CD14-positive monocyte (primary cell): ENCODE data around the gene GRK6. TPM values are rescaled to one million over a fixed set of nuclear protein-coding genes. Genes with fewer than 3 reads are reported as not detected.

Experiments
- DNase-seq, 3 donors: peaks; one replicate each; pipeline ENCODE4 v3.0.0-alpha.2; 2011 to 2022
- H2AFZ ChIP-seq: 2 replicates; pipeline ENCODE4 v1.6.0; 2012; ENCODE audit warnings: mild to moderate bottlenecking, low read depth, low read length, inconsistent platforms; ENCODE audit not compliant: insufficient read depth, poor library complexity, severe bottlenecking
- H3K27ac ChIP-seq, 2 donors: 1 replicate in 1 of 2; 2 replicates in 1 of 2; pipeline ENCODE4 v1.5.1; 2012 to 2013; ENCODE audit warnings: low read length in 2 of 2, control low read depth in 1 of 2, inconsistent platforms in 1 of 2, low read depth in 1 of 2, mild to moderate bottlenecking in 1 of 2
- H3K27me3 ChIP-seq, 2 donors: one replicate each; pipeline versions ENCODE4 v1.6.0 to v1.6.1; 2011 to 2013; ENCODE audit warnings: low read length in 2 of 2; ENCODE audit not compliant: control insufficient read depth in 2 of 2, insufficient read depth in 2 of 2
- H3K36me3 ChIP-seq, 2 donors: replicated peaks in 1 of 2; 1 replicate in 1 of 2; 2 replicates in 1 of 2; pipeline versions ENCODE4 v1.5.1 to v1.6.1; 2012 to 2013; ENCODE audit warnings: low read length in 2 of 2, control low read depth in 1 of 2, inconsistent platforms in 1 of 2, mild to moderate bottlenecking in 1 of 2; ENCODE audit not compliant: insufficient read depth in 2 of 2, control insufficient read depth in 1 of 2
- H3K4me1 ChIP-seq, 2 donors: 1 replicate in 1 of 2; 2 replicates in 1 of 2; pipeline versions ENCODE4 v1.5.1 to v1.6.1; 2012 to 2013; ENCODE audit warnings: low read length in 2 of 2, control low read depth in 1 of 2, inconsistent platforms in 1 of 2, mild to moderate bottlenecking in 1 of 2, moderate library complexity in 1 of 2; ENCODE audit not compliant: insufficient read depth in 2 of 2, control insufficient read depth in 1 of 2
- H3K4me2 ChIP-seq: replicated peaks from 2 replicates; pipeline ENCODE3; 2012; ENCODE audit warnings: low read length, moderate library complexity, mild to moderate bottlenecking; ENCODE audit not compliant: poor library complexity, severe bottlenecking; ENCODE audit errors: extremely low read depth
- H3K4me3 ChIP-seq, 3 experiments: fragments of 200-600 bp in 1 of 3; sonication (generic) in 1 of 3; replicated peaks in 1 of 3; 1 replicate in 2 of 3; 2 replicates in 1 of 3; pipeline ENCODE4 v1.5.1; 2011 to 2013; ENCODE audit warnings: low read length in 3 of 3, mild to moderate bottlenecking in 3 of 3, control low read depth in 2 of 3, low read depth in 2 of 3, inconsistent platforms in 1 of 3, moderate library complexity in 1 of 3
- H3K79me2 ChIP-seq: 2 replicates; pipeline ENCODE4 v1.6.0; 2012; ENCODE audit warnings: mild to moderate bottlenecking, control low read depth, inconsistent platforms, low read length, moderate library complexity; ENCODE audit not compliant: insufficient read depth
- H3K9ac ChIP-seq: 2 replicates; pipeline ENCODE4 v1.6.0; 2017; ENCODE audit warnings: low read length, mild to moderate bottlenecking; ENCODE audit not compliant: insufficient read depth, poor library complexity, severe bottlenecking
- H3K9me3 ChIP-seq, 2 donors: replicated peaks in 1 of 2; 1 replicate in 1 of 2; 2 replicates in 1 of 2; pipeline versions ENCODE4 v1.5.1 to v1.6.1; 2012 to 2013; ENCODE audit warnings: low read length in 2 of 2, control low read depth in 1 of 2; ENCODE audit not compliant: control insufficient read depth in 1 of 2, insufficient read depth in 1 of 2
- H4K20me1 ChIP-seq: 2 replicates; pipeline ENCODE4 v1.6.0; 2012; ENCODE audit warnings: mild to moderate bottlenecking, low read length, control low read depth, moderate library complexity; ENCODE audit not compliant: insufficient read depth
- H3K27ac Mint-ChIP-seq, 7 donors: one replicate each; pipeline ENCODE4 v1.8.0; 2020; ENCODE audit warnings: mild to moderate bottlenecking in 7 of 7, mixed read lengths in 7 of 7, moderate library complexity in 6 of 7, inconsistent platforms in 2 of 7
- H3K27me3 Mint-ChIP-seq, 3 donors: one replicate each; pipeline ENCODE4 v1.8.0; 2021 to 2022; ENCODE audit warnings: low read depth in 3 of 3, mild to moderate bottlenecking in 3 of 3, mixed read lengths in 3 of 3, moderate library complexity in 3 of 3, inconsistent platforms in 1 of 3
- H3K36me3 Mint-ChIP-seq, 2 donors: one replicate each; pipeline ENCODE4 v1.8.0; 2020; ENCODE audit warnings: mixed read lengths in 2 of 2, inconsistent platforms in 1 of 2, mild to moderate bottlenecking in 1 of 2
- H3K4me1 Mint-ChIP-seq: one replicate; pipeline ENCODE4 v1.8.0; 2020; ENCODE audit warnings: mild to moderate bottlenecking, mixed read lengths
- H3K4me3 Mint-ChIP-seq, 2 donors: one replicate each; pipeline ENCODE4 v1.8.0; 2020; ENCODE audit warnings: mild to moderate bottlenecking in 2 of 2, mixed read lengths in 2 of 2, moderate library complexity in 1 of 2
- H3K9me3 Mint-ChIP-seq, 7 donors: one replicate each; pipeline ENCODE4 v1.8.0; 2020 to 2022; ENCODE audit warnings: mixed read lengths in 7 of 7, mild to moderate bottlenecking in 6 of 7, moderate library complexity in 6 of 7, inconsistent platforms in 2 of 7
- WGBS: methylation state at CpG from one replicate; pipeline ENCODE4 v1.1.5; 2013; ENCODE audit warnings: missing lambda C conversion rate; ENCODE audit not compliant: insufficient coverage; 5-methylcytosine and 5-hydroxymethylcytosine counted together
- intact Hi-C, 2 donors: fragments of 100-400 bp; cut with micrococcal nuclease; formaldehyde crosslinking; loops; one replicate each; pipeline versions ENCODE4 v1.15.0 to v1.15.1; 2023
- polyA plus RNA-seq, 3 donors: library from polyadenylated mRNA; depleted of rRNA in 1 of 3; unstranded in 2 of 3; stranded (reverse) in 1 of 3; fragments of 300-500 nt in 2 of 3; fragments of >200 nt in 1 of 3; fragmentation: Illumina TruSeq in 2 of 3; gene quantifications; 1 replicate in 2 of 3; 2 replicates in 1 of 3; pipeline ENCODE4 v1.2.3, GENCODE V29; 2012 to 2021
- TF ChIP-seq, protein P1 (sequence below): fragments of 200-600 bp; IDR thresholded peaks from one replicate; pipeline ENCODE4 v1.8.0; 2022; ENCODE audit warnings: antibody characterized with exemption, mild to moderate bottlenecking

The GRK6 gene
- polyA plus RNA-seq, 3 donors = 41.6 to 101 (median 63.4) TPM

- no peak overlapping the region for H3K27ac Mint-ChIP-seq
- H3K36me3 Mint-ChIP-seq = peaks cover 9 to 15% of the 10 kb centered on the region in 2 donors
- no peak overlapping the region for H2AFZ ChIP-seq
Measured at GRCh38 chr5:177476531-177477233, 50.2 kb downstream of the GRK6 start.

DNA sequence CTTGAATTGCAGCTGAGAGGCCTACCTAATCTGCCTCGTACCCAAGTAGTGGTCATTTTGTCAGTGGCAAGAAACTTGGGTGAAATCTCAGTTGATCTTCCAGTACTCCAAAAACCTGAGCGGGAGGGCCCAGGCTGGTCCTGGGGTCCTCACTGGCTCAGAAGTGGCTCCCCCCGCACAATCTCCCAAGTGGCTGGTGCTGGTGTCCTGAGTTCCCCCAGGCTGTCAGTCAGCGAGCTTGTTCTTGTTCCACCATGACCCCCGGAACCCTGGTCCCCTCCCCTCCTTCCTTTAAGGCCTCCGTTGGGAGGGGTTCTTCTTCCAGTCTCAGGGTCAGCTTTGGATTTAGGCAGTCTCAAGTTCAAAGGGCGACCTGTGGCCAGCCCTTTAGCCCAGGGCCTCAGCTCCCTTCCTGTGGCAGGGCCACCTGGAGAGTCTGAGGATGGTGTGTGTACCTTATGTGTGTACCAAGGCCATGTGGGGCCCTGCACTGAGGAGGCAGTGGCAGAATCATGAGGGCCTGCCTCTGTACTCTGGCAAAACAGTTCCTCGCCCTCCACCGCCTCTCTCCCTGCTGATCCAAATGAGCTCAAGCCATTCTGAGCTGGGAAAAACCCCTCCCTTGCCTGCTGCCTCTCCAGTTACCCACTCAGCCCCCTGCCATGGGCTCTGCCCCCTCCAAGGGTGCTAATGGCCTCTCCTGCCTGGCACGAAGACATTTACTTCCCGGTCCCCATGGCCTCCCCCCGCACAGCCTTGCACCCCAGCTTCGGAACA, 51.4 kb downstream of the GRK6 start:
- intact Hi-C loops = no loop called here
- peaks cover 60% of the 10 kb centered on the region for H3K4me1 Mint-ChIP-seq
- peak overlapping the region in 1 of 2 donors; percentile 79 for H3K4me3 Mint-ChIP-seq
- TF ChIP-seq, protein P1, sequence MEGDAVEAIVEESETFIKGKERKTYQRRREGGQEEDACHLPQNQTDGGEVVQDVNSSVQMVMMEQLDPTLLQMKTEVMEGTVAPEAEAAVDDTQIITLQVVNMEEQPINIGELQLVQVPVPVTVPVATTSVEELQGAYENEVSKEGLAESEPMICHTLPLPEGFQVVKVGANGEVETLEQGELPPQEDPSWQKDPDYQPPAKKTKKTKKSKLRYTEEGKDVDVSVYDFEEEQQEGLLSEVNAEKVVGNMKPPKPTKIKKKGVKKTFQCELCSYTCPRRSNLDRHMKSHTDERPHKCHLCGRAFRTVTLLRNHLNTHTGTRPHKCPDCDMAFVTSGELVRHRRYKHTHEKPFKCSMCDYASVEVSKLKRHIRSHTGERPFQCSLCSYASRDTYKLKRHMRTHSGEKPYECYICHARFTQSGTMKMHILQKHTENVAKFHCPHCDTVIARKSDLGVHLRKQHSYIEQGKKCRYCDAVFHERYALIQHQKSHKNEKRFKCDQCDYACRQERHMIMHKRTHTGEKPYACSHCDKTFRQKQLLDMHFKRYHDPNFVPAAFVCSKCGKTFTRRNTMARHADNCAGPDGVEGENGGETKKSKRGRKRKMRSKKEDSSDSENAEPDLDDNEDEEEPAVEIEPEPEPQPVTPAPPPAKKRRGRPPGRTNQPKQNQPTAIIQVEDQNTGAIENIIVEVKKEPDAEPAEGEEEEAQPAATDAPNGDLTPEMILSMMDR = no peak
- H3K9me3 Mint-ChIP-seq = peaks cover 0 to 12% (median 4%) of the 10 kb centered on the region in 7 donors
- Histone ChIP-seq H3K4me2 (no peak overlapping the region), H3K4me1 (peaks cover 48 to 57% of the 10 kb centered on the region in 2 donors), H3K4me3 (no peak overlapping the region), H3K9me3 (no peaks in the 10 kb centered on the region), H3K79me2 (no peaks in the 10 kb centered on the region), H3K27me3 (peaks cover 6 to 23% of the 10 kb centered on the region in 2 donors), H3K36me3 (peaks cover 3 to 7% of the 10 kb centered on the region in 2 donors), H3K9ac (no peak overlapping the region), H3K27ac (no peak overlapping the region), H2AFZ (no peak overlapping the region), H4K20me1 (peaks cover 18% of the 10 kb centered on the region)
- DNase-seq = no peak
- 87% methylated on average over 8 of the region's 13 CpGs for WGBS
- H3K27me3 Mint-ChIP-seq = peaks cover 29 to 47% (median 36%) of the 10 kb centered on the region in 3 donors
- peaks cover 20 to 25% of the 10 kb centered on the region in 2 donors for H3K36me3 Mint-ChIP-seq
- H3K27ac Mint-ChIP-seq = peak overlapping the region in 3 of 7 donors; percentile 7 to 92 (median 70)

More at GRCh38 chr5:177476531-177477233, 50.2 kb downstream of the GRK6 start:
- H4K20me1 ChIP-seq = peaks cover 29% of the 10 kb centered on the region
- H3K4me2 ChIP-seq = no peak overlapping the region
- peaks cover 0 to 10% of the 10 kb centered on the region in 2 donors for H3K9me3 ChIP-seq
- peaks cover 16 to 33% of the 10 kb centered on the region in 2 donors for H3K27me3 ChIP-seq
- peaks cover 1 to 3% of the 10 kb centered on the region in 2 donors for H3K36me3 ChIP-seq
- no peak for DNase-seq
- no peak overlapping the region for H3K4me3 ChIP-seq
- Mint-ChIP-seq H3K9me3 (peaks cover 0 to 17% (median 4%) of the 10 kb centered on the region in 7 donors), H3K27me3 (peaks cover 38 to 50% (median 46%) of the 10 kb centered on the region in 3 donors), H3K4me1 (peaks cover 68% of the 10 kb centered on the region), H3K4me3 (peak overlapping the region in 1 of 2 donors; percentile 49)
- 82% methylated on average over 15 of the region's 18 CpGs for WGBS
- no peak overlapping the region for H3K9ac ChIP-seq
- TF ChIP-seq, protein P1 = no peak
- peaks cover 53 to 69% of the 10 kb centered on the region in 2 donors for H3K4me1 ChIP-seq
- no peaks in the 10 kb centered on the region for H3K79me2 ChIP-seq
- H3K27ac ChIP-seq = no peak overlapping the region
- intact Hi-C loops = no loop called here
